ENCODE data around the gene SOD2. TPM values are rescaled to one million over a fixed set of nuclear protein-coding genes. Genes with fewer than 3 reads are reported as not detected.

The SOD2 gene
- total and polyA plus RNA-seq, 2 of the 13 experiments (the other 11 are each of a cell fraction or from before 2014, with no cell fraction given) = 304 to 309 TPM

GRCh38 chr6:159693128-159693893, at the start of gene SOD2 (continued):
- TF ChIP-seq HNF1A (IDR thresholded peaks at IDR 0.05; ENCODE audit: low read depth) (no peak), HNF1A (CRISPR knock-in tag; IDR thresholded peaks at IDR 0.05; ENCODE audit: borderline replicate concordance) (peak; percentile 50; the same call in 1 of the 2 replicates), SOX13 (IDR thresholded peaks at IDR 0.05) (peak; percentile 63; the same call in 1 of the 2 replicates), SOX13 (CRISPR knock-in tag; conservative IDR thresholded peaks at IDR 0.05 in 1 of 2, IDR thresholded peaks at IDR 0.05 in 1 of 2) (peak in 1 of 2 experiments; percentile 35; a peak in 1 of 4 replicates), ZNF34 (CRISPR knock-in tag; IDR thresholded peaks at IDR 0.05; ENCODE audit: borderline replicate concordance) (peak; percentile 93; the same call in 1 of the 2 replicates), ZMAT5 (CRISPR knock-in tag; IDR thresholded peaks at IDR 0.05; ENCODE audit: borderline replicate concordance, low read depth) (no peak), NAIF1 (CRISPR knock-in tag; IDR thresholded peaks at IDR 0.05; ENCODE audit: borderline replicate concordance) (peak; percentile 99), FOXO1 (CRISPR knock-in tag; IDR thresholded peaks at IDR 0.05) (peak; percentile 74), BRF2 (CRISPR knock-in tag; IDR thresholded peaks at IDR 0.05) (0 out of 2 replicates have a peak, but pooled peaks have one; percentile 10), SUZ12 (IDR thresholded peaks at IDR 0.05; ENCODE audit: low read depth, low read length) (no peak), ZNF503 (CRISPR knock-in tag; IDR thresholded peaks at IDR 0.05) (no peak; the same call in none of the 2 replicates), SRSF4 (IDR thresholded peaks at IDR 0.05; ENCODE audit: low read depth, low read length, poor library complexity, severe bottlenecking) (peak; percentile 53), TAF1 (CRISPR knock-in tag; IDR thresholded peaks at IDR 0.05) (peak; percentile 98), SATB2 (CRISPR knock-in tag; IDR thresholded peaks at IDR 0.05) (no peak), USF2 (IDR thresholded peaks at IDR 0.05; ENCODE audit: low read depth, low read length) (no peak), USF2 (CRISPR knock-in tag; IDR thresholded peaks at IDR 0.05; ENCODE audit: borderline replicate concordance) (no peak; the same call in 1 of the 2 replicates), SAP130 (CRISPR knock-in tag; IDR thresholded peaks at IDR 0.05; ENCODE audit: low read depth) (peak; percentile 72), POLR2AphosphoS2 (IDR thresholded peaks at IDR 0.05; ENCODE audit: low read depth, low read length) (0 out of 2 replicates have a peak, but pooled peaks have one; percentile 53), RCOR2 (CRISPR knock-in tag; IDR thresholded peaks at IDR 0.05) (no peak; the same call in 1 of the 2 replicates)
